ENCODE data around the gene PRAF2.

Gene PRAF2

GRCh38 chrX:49096419-49096818 lies 22.6 kb upstream of the PRAF2 start:
- Mint-ChIP-seq H3K9me3 (no peaks in the 10 kb centered on the region), H3K36me3 (peaks cover 12% of the 10 kb centered on the region), H3K27ac (no peak overlapping the region), H3K4me1 (peaks cover 3% of the 10 kb centered on the region), H3K4me3 (no peak overlapping the region)
- DNase-seq (ENCODE audit: low spot score in 2 of 2) = no peak
- ATAC-seq = no peak

- no peak for ATAC-seq
- Mint-ChIP-seq H3K36me3 (no peaks in the 10 kb centered on the region), H3K9me3 (no peaks in the 10 kb centered on the region), H3K27ac (no peak overlapping the region), H3K4me1 (no peaks in the 10 kb centered on the region), H3K4me3 (no peak overlapping the region)
- no peak for DNase-seq (ENCODE audit: low spot score in 2 of 2)
These were observed 15.8 kb upstream of the PRAF2 start for GRCh38 chrX:49089553-49089952.

GRCh38 chrX:49082271-49082871 lies 8.6 kb upstream of the PRAF2 start:
- Mint-ChIP-seq H3K4me1 (peaks cover 19% of the 10 kb centered on the region), H3K4me3 (no peak overlapping the region), H3K27ac (no peak overlapping the region), H3K9me3 (no peaks in the 10 kb centered on the region), H3K36me3 (peaks cover 7% of the 10 kb centered on the region)
- ATAC-seq (peak; percentile 29), DNase-seq (ENCODE audit: low spot score in 2 of 2) (no peak)

- Mint-ChIP-seq H3K9me3 (no peaks in the 10 kb centered on the region), H3K27ac (peak within 1 kb of the TSS; percentile 99), H3K4me1 (peaks cover 19% of the 10 kb centered on the region), H3K36me3 (peaks cover 7% of the 10 kb centered on the region), H3K4me3 (peak within 1 kb of the TSS; percentile 86)
- DNase-seq (ENCODE audit: low spot score in 2 of 2) (peak; percentile 40 to 80), ATAC-seq (peak; percentile 87)
These were observed 6.0 kb upstream of the PRAF2 start, which contains the start of gene WDR45 for GRCh38 chrX:49079489-49080428. TSS of gene WDR45 (minus strand) at chrX:49079887. CDS start at chrX:49078095, 1,792 bp downstream.

- Mint-ChIP-seq H3K9me3 (no peaks in the 10 kb centered on the region), H3K4me3 (no peak overlapping the region), H3K36me3 (peaks cover 24% of the 10 kb centered on the region), H3K27ac (peak overlapping the region; percentile 99), H3K4me1 (peaks cover 26% of the 10 kb centered on the region)
- no peak for ATAC-seq
- DNase-seq (ENCODE audit: low spot score in 2 of 2) = no peak
These were observed 4.1 kb upstream of the PRAF2 start for GRCh38 chrX:49077941-49078340.

- H3K27ac Mint-ChIP-seq = no peak overlapping the region
- ATAC-seq (no peak), DNase-seq (ENCODE audit: low spot score in 2 of 2) (no peak)
These were observed 1.5 kb upstream of the PRAF2 start for GRCh38 chrX:49075347-49075746.

GRCh38 chrX:49072712-49073095 lies 1.1 kb downstream of the PRAF2 start:
- ATAC-seq = no peak

More at GRCh38 chrX:49075347-49075746, 1.5 kb upstream of the PRAF2 start:
- no peaks in the 10 kb centered on the region for H3K9me3 Mint-ChIP-seq
- peaks cover 29% of the 10 kb centered on the region for H3K4me1 Mint-ChIP-seq
- H3K36me3 Mint-ChIP-seq = peaks cover 31% of the 10 kb centered on the region
- H3K4me3 Mint-ChIP-seq = no peak overlapping the region

GRCh38 chrX:49071877-49072711 lies 1.7 kb downstream of the PRAF2 start:
- no peak overlapping the region for H3K27ac Mint-ChIP-seq
- H3K9me3 Mint-ChIP-seq = no peaks in the 10 kb centered on the region
- ATAC-seq = no peak
- no peak for DNase-seq (ENCODE audit: low spot score in 2 of 2)
- peaks cover 24% of the 10 kb centered on the region for H3K36me3 Mint-ChIP-seq
- peak overlapping the region; percentile 31 for H3K4me3 Mint-ChIP-seq
- H3K4me1 Mint-ChIP-seq = peaks cover 21% of the 10 kb centered on the region

More at GRCh38 chrX:49072712-49073095, 1.1 kb downstream of the PRAF2 start:
- Mint-ChIP-seq H3K4me1 (peaks cover 21% of the 10 kb centered on the region), H3K27ac (peak overlapping the region; percentile 78), H3K9me3 (no peaks in the 10 kb centered on the region), H3K36me3 (peaks cover 24% of the 10 kb centered on the region), H3K4me3 (peak overlapping the region; percentile 79)
- no peak for DNase-seq (ENCODE audit: low spot score in 2 of 2)

GRCh38 chrX:49070988-49071387 lies 2.8 kb downstream of the PRAF2 start:
- H3K9me3 Mint-ChIP-seq = no peaks in the 10 kb centered on the region
- no peak overlapping the region for H3K27ac Mint-ChIP-seq
- peaks cover 21% of the 10 kb centered on the region for H3K4me1 Mint-ChIP-seq
- no peak overlapping the region for H3K4me3 Mint-ChIP-seq
- H3K36me3 Mint-ChIP-seq = peaks cover 24% of the 10 kb centered on the region
- ATAC-seq = no peak
- no peak for DNase-seq (ENCODE audit: low spot score in 2 of 2)

- no peak overlapping the region for H3K27ac Mint-ChIP-seq
- H3K4me1 Mint-ChIP-seq = peaks cover 21% of the 10 kb centered on the region
- no peak overlapping the region for H3K4me3 Mint-ChIP-seq
- no peaks in the 10 kb centered on the region for H3K9me3 Mint-ChIP-seq
- ATAC-seq = no peak
- DNase-seq (ENCODE audit: low spot score in 2 of 2) = no peak
- peaks cover 20% of the 10 kb centered on the region for H3K36me3 Mint-ChIP-seq
These were observed 4.8 kb downstream of the PRAF2 start for GRCh38 chrX:49069038-49069437.

- ATAC-seq = no peak
- H3K4me1 Mint-ChIP-seq = peaks cover 9% of the 10 kb centered on the region
- H3K9me3 Mint-ChIP-seq = no peaks in the 10 kb centered on the region
- H3K4me3 Mint-ChIP-seq = no peak overlapping the region
- peaks cover 13% of the 10 kb centered on the region for H3K36me3 Mint-ChIP-seq
- no peak for DNase-seq (ENCODE audit: low spot score in 2 of 2)
- H3K27ac Mint-ChIP-seq = no peak overlapping the region
These were observed 6.3 kb downstream of the PRAF2 start for GRCh38 chrX:49067285-49068120.

- DNase-seq (ENCODE audit: low spot score in 2 of 2) = no peak
- H3K36me3 Mint-ChIP-seq = peaks cover 13% of the 10 kb centered on the region
- no peaks in the 10 kb centered on the region for H3K9me3 Mint-ChIP-seq
- no peak for ATAC-seq
- H3K4me3 Mint-ChIP-seq = no peak overlapping the region
- no peak overlapping the region for H3K27ac Mint-ChIP-seq
- H3K4me1 Mint-ChIP-seq = peaks cover 5% of the 10 kb centered on the region
These were observed 7.1 kb downstream of the PRAF2 start for GRCh38 chrX:49066690-49067089.

- Mint-ChIP-seq H3K4me1 (peaks cover 5% of the 10 kb centered on the region), H3K27ac (no peak overlapping the region), H3K9me3 (no peaks in the 10 kb centered on the region), H3K4me3 (no peak overlapping the region), H3K36me3 (peaks cover 12% of the 10 kb centered on the region)
- ATAC-seq = no peak
- no peak for DNase-seq (ENCODE audit: low spot score in 2 of 2)
These were observed 7.5 kb downstream of the PRAF2 start for GRCh38 chrX:49066278-49066677.

- no peaks in the 10 kb centered on the region for H3K9me3 Mint-ChIP-seq
- H3K36me3 Mint-ChIP-seq = peaks cover 6% of the 10 kb centered on the region
- DNase-seq (ENCODE audit: low spot score in 2 of 2) = no peak
- no peak overlapping the region for H3K27ac Mint-ChIP-seq
- H3K4me3 Mint-ChIP-seq = no peak overlapping the region
- no peak for ATAC-seq
- peaks cover 5% of the 10 kb centered on the region for H3K4me1 Mint-ChIP-seq
These were observed 9.1 kb downstream of the PRAF2 start for GRCh38 chrX:49064735-49065134.

All from stimulated activated effector memory CD8-positive, alpha-beta T cell treated with anti-CD3 and anti-CD28 coated beads, Interleukin-12 subunit alpha, Interleukin-12 subunit beta, amount 100 ng/mL, for 72 hours (primary cell).